ENCODE results near the gene PEBP1.

GRCh38 chr12:118151755-118152154 is 15.8 kb downstream of the PEBP1 start:
- TF ChIP-seq CTCF (IDR thresholded peaks at IDR 0.05; ENCODE audit: low read length) (no peak), EZH2 (optimal IDR thresholded peaks at IDR 0.05; ENCODE audit: low read depth, low read length) (no peak), EZH2phosphoT487 (IDR thresholded peaks at IDR 0.05; ENCODE audit: low read length) (no peak)
